ENCODE data around the gene DMD. TPM values are rescaled to one million over a fixed set of nuclear protein-coding genes. Genes with fewer than 3 reads are reported as not detected.

Gene DMD
- total RNA-seq, 2 experiments from 2014 or later = 0.85 to 1.8 TPM

DNA sequence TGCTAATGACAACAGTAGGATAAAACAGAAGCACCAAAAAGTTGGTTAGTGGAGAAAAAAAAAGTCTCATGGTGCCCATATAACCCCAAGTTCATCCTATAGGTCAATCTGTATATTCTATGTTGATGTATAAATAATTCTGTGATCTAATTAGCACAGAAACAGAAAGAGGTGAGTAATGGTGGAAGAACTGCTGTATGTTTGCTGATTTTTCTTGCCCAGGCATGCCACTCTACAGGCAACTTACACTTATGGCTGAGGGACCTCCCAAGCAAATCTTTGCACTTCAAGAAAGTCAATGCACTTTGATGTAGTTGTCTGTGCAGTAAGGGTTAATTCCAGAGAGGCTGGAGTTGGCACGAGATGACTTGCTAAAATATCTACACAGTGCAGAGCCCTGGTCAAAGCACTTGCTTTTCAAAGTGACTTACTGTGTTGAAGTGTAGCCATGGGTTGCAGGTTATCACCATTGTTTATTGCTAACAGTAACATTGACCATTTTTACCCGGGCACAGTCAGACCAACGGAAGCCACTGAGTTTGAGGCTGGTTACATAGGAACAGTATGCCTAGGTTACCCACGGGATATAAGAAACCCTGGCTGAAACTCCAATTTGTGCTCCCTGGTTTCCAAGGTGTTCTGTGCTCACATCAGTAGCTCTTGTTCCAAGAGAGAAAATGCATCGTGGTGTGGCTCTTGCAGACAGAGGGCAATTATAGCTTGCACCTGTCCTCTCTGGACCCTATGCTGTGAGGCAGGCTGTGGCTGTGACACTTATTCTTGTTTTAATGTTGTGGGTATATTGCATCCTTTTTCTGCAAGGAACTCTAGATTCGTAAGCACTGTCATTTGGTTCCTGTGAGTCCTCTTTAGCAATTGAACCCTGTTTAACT is 1998.2 kb downstream of the DMD start:
- ChIA-PET POLR2A (no interaction called here), CTCF (interaction anchor here (0.6 to 1.3 kb wide), 3 partner anchors 12 to 443 kb away, joined by 3 to 4 read pairs (median 3); no protein-coding TSS in a partner anchor)

DNA sequence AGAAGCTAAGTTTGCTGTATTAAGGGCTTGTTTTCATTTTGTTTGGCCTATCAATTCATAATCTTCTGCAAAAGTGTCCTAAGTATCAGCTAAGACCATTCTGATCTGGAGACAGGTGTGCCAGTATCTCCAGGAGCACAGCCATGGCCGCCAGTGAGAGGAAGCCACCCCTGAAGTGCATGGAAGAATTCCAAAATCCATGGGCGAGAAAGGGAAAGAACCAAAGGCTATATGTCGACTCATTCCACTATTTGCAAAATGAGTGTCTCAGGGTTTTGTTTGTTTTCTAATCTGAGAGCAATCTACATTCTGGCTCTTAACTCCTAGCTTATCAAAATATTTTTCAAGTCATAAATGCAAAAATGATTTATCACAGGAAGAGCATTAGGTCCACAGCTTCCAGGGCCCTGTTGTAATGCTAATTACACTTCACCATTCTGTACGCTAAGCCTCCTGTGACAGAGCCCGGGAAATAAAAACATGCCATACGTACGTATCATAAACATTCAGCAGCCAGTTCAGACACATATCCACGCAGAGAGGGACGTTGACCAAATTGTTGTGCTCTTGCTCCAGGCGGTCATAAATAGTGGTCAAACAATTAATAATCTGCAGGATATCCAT is 2002.2 kb downstream of the DMD start:
- ChIA-PET CTCF (no interaction called here), POLR2A (no interaction called here)
- H3K9me3 Mint-ChIP-seq (ENCODE audit: low read depth) = no peaks in the 10 kb centered on the region
- intact Hi-C loops (cut with DNase I, micrococcal nuclease) = no loop called here
- no peaks in the 10 kb centered on the region for H3K27me3 Mint-ChIP-seq
- no peaks in the 10 kb centered on the region for H3K36me3 Mint-ChIP-seq (ENCODE audit: low read depth)
- H3K4me1 Mint-ChIP-seq = no peaks in the 10 kb centered on the region
- DNase-seq = no peak
- H3K27ac Mint-ChIP-seq = no peak overlapping the region
- no peak for ATAC-seq
- H3K4me3 Mint-ChIP-seq = no peak overlapping the region

More for the DNA sequence above, 1998.2 kb downstream of the DMD start:
- H3K27ac Mint-ChIP-seq = no peak overlapping the region
- intact Hi-C loops (cut with DNase I, micrococcal nuclease) = loop anchor here (5.0 to 10.0 kb wide), 2 partner anchors 178 to 209 kb away; no protein-coding TSS in a partner anchor
- DNase-seq (no peak), ATAC-seq (no peak)
- H3K27me3 Mint-ChIP-seq = no peaks in the 10 kb centered on the region
- H3K4me1 Mint-ChIP-seq = no peaks in the 10 kb centered on the region
- H3K9me3 Mint-ChIP-seq (ENCODE audit: low read depth) = no peaks in the 10 kb centered on the region
- no peak overlapping the region for H3K4me3 Mint-ChIP-seq
- no peaks in the 10 kb centered on the region for H3K36me3 Mint-ChIP-seq (ENCODE audit: low read depth)

DNA sequence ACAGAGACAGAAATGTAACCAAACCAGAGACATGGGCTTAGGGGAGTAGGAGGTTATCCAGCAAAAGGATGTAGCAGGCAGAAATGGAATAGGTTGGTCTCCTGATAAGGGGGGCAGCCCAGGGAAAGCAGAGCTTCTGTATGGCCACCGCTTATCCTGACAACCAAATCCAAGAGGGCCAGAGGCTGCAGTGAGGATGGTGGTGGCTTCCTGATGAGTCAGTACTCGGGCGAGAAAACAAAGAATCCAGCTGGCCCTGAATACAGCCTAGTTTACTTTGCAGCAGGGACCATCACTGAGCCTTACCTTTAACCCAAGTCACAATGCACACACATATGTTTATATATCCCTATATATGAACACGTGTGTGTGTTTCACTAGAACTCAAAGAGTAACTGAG is 2009.8 kb downstream of the DMD start:
- Mint-ChIP-seq H3K9me3 (ENCODE audit: low read depth) (no peaks in the 10 kb centered on the region), H3K4me3 (no peak overlapping the region), H3K27me3 (no peaks in the 10 kb centered on the region), H3K27ac (no peak overlapping the region), H3K36me3 (ENCODE audit: low read depth) (no peaks in the 10 kb centered on the region), H3K4me1 (no peaks in the 10 kb centered on the region)
- ChIA-PET CTCF (interaction anchor here (0.6 kb wide), 1 partner anchor 12 kb away, joined by 3 read pairs; no protein-coding TSS in a partner anchor), POLR2A (no interaction called here)
- DNase-seq (no peak), ATAC-seq (no peak)
- intact Hi-C loops (cut with DNase I, micrococcal nuclease) = no loop called here

DNA sequence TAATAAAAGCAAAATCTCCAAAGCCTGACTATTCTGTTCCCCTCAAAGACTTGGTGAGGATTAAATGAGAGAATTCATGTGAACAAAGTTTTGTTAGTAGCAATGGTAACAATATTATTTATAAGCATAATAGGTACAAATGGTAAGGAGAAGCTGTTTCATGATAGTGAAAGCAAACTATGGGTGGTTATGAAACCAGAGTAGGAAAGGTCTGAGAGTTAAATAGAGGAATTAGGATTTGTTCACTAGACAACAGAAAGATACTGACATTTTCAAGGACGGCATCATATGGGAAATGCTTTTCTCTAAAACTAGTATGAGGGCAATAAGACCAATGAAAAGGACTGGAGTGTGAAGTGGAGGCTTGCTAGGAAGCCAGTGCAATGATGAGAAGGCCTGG is 2010.9 kb downstream of the DMD start:
- Mint-ChIP-seq H3K36me3 (ENCODE audit: low read depth) (no peaks in the 10 kb centered on the region), H3K9me3 (ENCODE audit: low read depth) (no peaks in the 10 kb centered on the region), H3K27ac (no peak overlapping the region), H3K4me3 (no peak overlapping the region), H3K4me1 (no peaks in the 10 kb centered on the region), H3K27me3 (no peaks in the 10 kb centered on the region)
- CTCF ChIA-PET = no interaction called here
- intact Hi-C loops (cut with DNase I, micrococcal nuclease) = no loop called here
- DNase-seq = no peak
- POLR2A ChIA-PET = no interaction called here
- no peak for ATAC-seq

DNA sequence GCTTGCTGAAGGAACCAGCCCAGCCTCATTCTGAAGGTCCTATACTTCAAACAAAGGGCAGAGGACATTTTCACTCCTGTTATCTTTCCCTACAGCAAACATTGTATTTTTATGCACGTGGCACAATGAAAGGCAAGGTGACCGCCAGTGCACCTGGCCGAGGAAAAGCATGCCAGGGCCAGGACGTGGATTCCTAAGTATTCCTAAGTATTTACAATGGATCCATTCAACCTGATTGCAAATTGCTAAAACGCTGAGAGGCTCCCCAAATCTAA is 2011.6 kb downstream of the DMD start:
- H3K4me1 Mint-ChIP-seq = no peaks in the 10 kb centered on the region
- CTCF ChIA-PET = no interaction called here
- POLR2A ChIA-PET = no interaction called here
- no peaks in the 10 kb centered on the region for H3K36me3 Mint-ChIP-seq (ENCODE audit: low read depth)
- no peaks in the 10 kb centered on the region for H3K9me3 Mint-ChIP-seq (ENCODE audit: low read depth)
- no peak for ATAC-seq
- no peak for DNase-seq
- no peak overlapping the region for H3K27ac Mint-ChIP-seq
- H3K27me3 Mint-ChIP-seq = no peaks in the 10 kb centered on the region
- no peak overlapping the region for H3K4me3 Mint-ChIP-seq
- intact Hi-C loops (cut with DNase I, micrococcal nuclease) = no loop called here

DNA sequence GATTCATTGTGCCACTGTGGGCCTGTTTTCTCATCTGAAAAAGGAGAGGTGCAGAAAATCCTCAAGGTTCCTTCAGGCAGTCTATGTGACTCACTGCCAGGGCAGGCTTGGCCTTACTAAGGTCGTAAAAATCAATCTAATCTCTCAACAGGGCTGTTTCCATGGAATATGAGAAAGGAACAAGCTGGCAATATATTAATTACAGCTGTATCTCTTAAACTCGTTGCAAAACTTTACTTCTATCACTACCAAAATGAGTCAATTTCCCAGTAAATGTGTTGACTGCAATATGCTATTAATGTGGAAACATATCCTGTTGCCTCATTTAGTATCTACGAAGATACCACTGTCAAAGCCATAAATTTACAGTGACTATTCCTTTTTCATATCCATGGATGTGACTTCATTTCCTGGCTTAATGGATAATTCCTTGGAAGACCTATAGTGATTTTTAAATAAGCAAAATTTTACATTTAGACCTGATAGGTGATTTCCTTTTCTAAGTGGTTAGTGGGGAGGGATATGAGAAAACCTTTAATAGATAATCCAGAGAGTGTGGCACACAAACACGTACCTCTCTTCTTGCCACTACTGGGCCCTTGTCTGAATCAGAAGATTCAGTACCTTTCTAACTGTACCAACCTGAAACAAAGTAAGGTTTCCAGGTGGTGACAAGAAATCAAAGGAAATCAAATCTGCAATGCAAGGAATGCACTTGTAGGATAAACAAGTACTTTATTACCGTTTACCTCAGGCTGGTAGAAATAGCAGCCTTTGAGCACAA is 2012.1 kb downstream of the DMD start:
- no peak overlapping the region for H3K27ac Mint-ChIP-seq
- no peaks in the 10 kb centered on the region for H3K36me3 Mint-ChIP-seq (ENCODE audit: low read depth)
- H3K4me3 Mint-ChIP-seq = no peak overlapping the region
- no peaks in the 10 kb centered on the region for H3K9me3 Mint-ChIP-seq (ENCODE audit: low read depth)
- DNase-seq (no peak), ATAC-seq (no peak)
- ChIA-PET CTCF (no interaction called here), POLR2A (no interaction called here)
- H3K4me1 Mint-ChIP-seq = no peaks in the 10 kb centered on the region
- intact Hi-C loops (cut with DNase I, micrococcal nuclease) = no loop called here
- H3K27me3 Mint-ChIP-seq = peaks cover 1% of the 10 kb centered on the region

DNA sequence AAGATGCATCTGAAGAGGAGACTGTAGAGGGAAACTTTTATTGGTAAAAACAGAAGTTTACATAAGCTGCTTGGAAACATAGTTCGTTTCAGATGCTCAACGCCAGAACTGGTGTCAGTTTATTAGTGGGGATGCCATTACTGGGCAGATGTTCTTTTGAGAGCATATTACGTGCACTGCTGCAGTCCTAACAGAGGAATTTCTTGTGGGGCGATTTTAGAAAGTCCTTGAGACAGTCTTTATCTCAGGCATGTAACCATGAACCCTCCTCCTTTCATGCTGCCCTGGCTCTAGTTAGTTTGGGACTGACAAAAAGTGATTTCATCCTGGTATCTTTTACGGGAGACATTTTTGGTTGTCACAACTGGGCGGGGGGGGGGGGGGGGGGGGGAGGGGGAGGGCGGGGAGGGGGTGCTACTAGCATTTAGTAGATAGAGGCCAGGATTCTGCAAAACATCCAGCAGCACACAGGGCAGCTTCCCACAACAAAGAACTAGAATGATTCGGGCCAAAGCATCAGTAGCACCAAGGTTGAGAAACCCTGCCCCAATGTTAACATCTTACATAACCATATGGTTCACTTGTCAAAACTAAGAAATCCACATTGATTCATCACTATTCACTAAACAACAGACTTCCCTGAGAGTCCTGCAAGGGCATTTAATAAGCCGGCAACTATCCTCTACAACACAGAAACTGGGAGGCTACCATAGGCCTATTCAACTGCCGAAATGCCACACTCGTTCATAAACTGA is 2021.0 kb downstream of the DMD start:
- no peaks in the 10 kb centered on the region for H3K36me3 Mint-ChIP-seq (ENCODE audit: low read depth)
- H3K9me3 Mint-ChIP-seq (ENCODE audit: low read depth) = no peaks in the 10 kb centered on the region
- POLR2A ChIA-PET = no interaction called here
- DNase-seq (no peak), ATAC-seq (no peak)
- H3K4me1 Mint-ChIP-seq = no peaks in the 10 kb centered on the region
- CTCF ChIA-PET = no interaction called here
- peaks cover 3% of the 10 kb centered on the region for H3K27me3 Mint-ChIP-seq
- H3K4me3 Mint-ChIP-seq = no peak overlapping the region
- no peak overlapping the region for H3K27ac Mint-ChIP-seq
- intact Hi-C loops (cut with DNase I, micrococcal nuclease) = no loop called here

DNA sequence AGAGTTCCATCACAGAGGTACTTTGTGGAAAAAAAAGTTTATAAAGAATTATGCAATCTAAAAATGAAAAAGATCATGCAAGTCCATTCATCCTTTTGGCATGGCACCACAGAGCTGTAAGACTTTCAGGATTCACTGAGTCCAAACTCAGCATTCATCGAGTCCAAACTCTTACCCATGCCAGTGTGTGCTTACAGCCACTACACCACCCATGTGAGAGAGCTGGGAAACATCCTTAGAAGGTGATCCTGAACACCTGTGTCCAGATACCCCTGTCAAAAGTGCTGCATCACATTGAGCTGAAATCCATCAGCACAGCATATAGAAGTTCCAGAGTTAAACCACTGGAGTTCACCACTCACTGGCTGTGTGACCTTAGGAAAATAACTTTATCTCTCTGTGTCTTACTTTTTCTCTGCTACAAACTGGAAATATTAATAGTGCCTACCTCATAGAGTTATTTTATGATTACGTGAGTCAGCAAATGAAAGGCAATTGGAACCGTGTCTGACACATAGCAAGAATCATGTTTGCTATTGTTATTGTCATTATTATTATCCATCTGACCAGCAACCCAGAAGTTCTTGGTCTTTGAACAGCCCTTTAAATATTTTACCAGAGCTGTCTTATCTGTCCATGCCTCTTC is 2024.5 kb downstream of the DMD start:
- no peak for DNase-seq
- Mint-ChIP-seq H3K27ac (no peak overlapping the region), H3K4me1 (no peaks in the 10 kb centered on the region), H3K9me3 (ENCODE audit: low read depth) (no peaks in the 10 kb centered on the region), H3K36me3 (ENCODE audit: low read depth) (no peaks in the 10 kb centered on the region), H3K4me3 (no peak overlapping the region), H3K27me3 (no peaks in the 10 kb centered on the region)
- no peak for ATAC-seq
- ChIA-PET CTCF (no interaction called here), POLR2A (no interaction called here)
- intact Hi-C loops (cut with DNase I, micrococcal nuclease) = no loop called here

DNA sequence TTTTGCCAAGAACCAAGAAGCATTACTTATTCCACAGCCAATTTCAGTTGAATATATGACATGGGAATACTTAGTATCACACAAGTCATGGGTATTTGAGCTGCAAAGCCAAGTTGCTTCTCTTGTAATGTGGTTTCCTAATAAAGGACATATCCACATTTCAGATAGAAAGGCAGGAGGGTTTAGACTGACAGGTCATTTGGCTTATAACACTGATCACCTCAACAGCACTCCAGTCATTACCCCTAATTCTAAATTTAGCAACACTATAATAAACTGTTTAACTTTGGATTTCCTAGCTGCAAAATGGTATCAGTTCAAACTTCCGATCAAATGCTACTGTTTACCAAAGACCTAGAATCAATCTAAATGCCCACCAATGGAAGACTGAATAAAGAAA is 2025.5 kb downstream of the DMD start:
- Mint-ChIP-seq H3K9me3 (ENCODE audit: low read depth) (no peaks in the 10 kb centered on the region), H3K27me3 (no peaks in the 10 kb centered on the region), H3K27ac (no peak overlapping the region), H3K4me1 (no peaks in the 10 kb centered on the region), H3K4me3 (no peak overlapping the region), H3K36me3 (ENCODE audit: low read depth) (no peaks in the 10 kb centered on the region)
- ATAC-seq (no peak), DNase-seq (no peak)
- CTCF ChIA-PET = no interaction called here
- POLR2A ChIA-PET = no interaction called here
- intact Hi-C loops (cut with DNase I, micrococcal nuclease) = no loop called here

DNA sequence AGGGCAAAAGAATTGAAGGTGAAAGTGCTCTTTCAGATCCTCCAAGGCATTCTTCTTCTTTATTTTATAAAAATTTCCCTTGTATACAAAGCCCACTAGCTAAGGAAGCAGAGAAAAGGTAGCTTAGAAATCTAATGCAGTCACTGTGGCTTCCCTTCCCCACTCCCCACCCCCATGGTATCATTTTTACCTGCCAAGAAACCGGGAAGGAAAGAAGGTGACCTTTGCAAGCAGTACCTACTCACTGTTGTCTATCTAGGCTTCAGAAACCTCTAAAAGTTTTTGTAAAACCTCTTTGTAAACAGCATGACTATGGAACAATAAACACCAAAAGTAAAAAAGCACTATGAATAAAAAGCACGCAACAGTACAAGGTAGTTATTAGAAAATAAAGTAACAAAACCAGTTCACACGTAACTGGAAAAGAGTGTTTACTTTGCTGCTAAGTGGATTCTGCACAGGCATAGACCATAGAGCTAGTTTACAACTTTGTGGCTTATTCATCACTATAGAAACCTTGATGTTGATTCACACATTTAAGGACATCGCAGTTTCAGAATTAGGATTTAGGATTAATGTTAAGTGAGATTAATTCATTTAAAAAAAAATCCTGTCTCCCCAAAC is 2029.9 kb downstream of the DMD start:
- Mint-ChIP-seq H3K27ac (no peak overlapping the region), H3K9me3 (ENCODE audit: low read depth) (no peaks in the 10 kb centered on the region), H3K4me1 (peaks cover 6% of the 10 kb centered on the region), H3K4me3 (no peak overlapping the region), H3K36me3 (ENCODE audit: low read depth) (no peaks in the 10 kb centered on the region), H3K27me3 (no peaks in the 10 kb centered on the region)
- intact Hi-C loops (cut with DNase I, micrococcal nuclease) = no loop called here
- ChIA-PET CTCF (no interaction called here), POLR2A (interaction anchor here (0.6 kb wide), 1 partner anchor 10 kb away, joined by 3 read pairs; no protein-coding TSS in a partner anchor)
- no peak for DNase-seq
- ATAC-seq = no peak

DNA sequence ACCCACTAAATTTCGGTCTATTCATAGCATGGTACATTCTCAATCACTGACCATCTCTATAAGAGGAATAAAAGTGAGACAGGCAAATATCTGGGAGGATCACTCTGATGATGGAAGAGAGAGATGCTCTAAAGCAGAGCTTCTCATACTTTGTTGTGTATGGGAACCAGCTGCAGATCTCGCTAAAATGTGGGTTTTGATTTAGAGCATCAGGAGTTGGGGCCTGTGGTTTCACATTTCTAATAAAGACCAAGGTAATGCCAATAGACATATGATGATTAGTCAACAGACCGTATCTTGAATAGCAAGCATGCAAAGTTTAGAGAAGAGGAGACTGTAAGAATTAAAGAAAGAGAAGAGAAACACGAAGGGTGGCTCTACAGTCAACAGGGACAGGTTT is 2032.1 kb downstream of the DMD start:
- Mint-ChIP-seq H3K27ac (no peak overlapping the region), H3K27me3 (no peaks in the 10 kb centered on the region), H3K4me3 (no peak overlapping the region), H3K9me3 (ENCODE audit: low read depth) (no peaks in the 10 kb centered on the region), H3K36me3 (ENCODE audit: low read depth) (no peaks in the 10 kb centered on the region), H3K4me1 (peaks cover 6% of the 10 kb centered on the region)
- ATAC-seq = no peak
- POLR2A ChIA-PET = no interaction called here
- intact Hi-C loops (cut with DNase I, micrococcal nuclease) = no loop called here
- CTCF ChIA-PET = no interaction called here
- no peak for DNase-seq
